GM15510 (cell line): ENCODE data around the gene OR51B2.

Source experiments
- POLR2A ChIP-seq: IDR thresholded peaks from 3 replicates; pipeline ENCODE4 v1.6.1; 2011; ENCODE audit warnings: borderline replicate concordance; ENCODE audit not compliant: insufficient read length; ENCODE audit errors: extremely low read depth

Gene OR51B2

GRCh38 chr11:5317292-5317691 is 6.8 kb downstream of the OR51B2 start:
- no peak for TF ChIP-seq POLR2A

GRCh38 chr11:5310423-5310822 is 13.7 kb downstream of the OR51B2 start:
- TF ChIP-seq POLR2A, result no peak

GRCh38 chr11:5307256-5308019 is 16.7 kb downstream of the OR51B2 start:
- TF ChIP-seq POLR2A, result no peak

GRCh38 chr11:5304046-5304445 is 20.1 kb downstream of the OR51B2 start:
- TF ChIP-seq POLR2A, result no peak

GRCh38 chr11:5303626-5304025 is 20.5 kb downstream of the OR51B2 start:
- no peak for TF ChIP-seq POLR2A

- TF ChIP-seq POLR2A, result no peak
Measured at GRCh38 chr11:5301846-5302245, 22.3 kb downstream of the OR51B2 start, which contains the start of gene OR51B4. Gene OR51B4 (minus strand): TSS chr11:5301946. CDS start chr11:5301946, 0 bp downstream.

GRCh38 chr11:5300251-5300650 is 23.8 kb downstream of the OR51B2 start:
- no peak for TF ChIP-seq POLR2A

GRCh38 chr11:5298451-5298850 is 25.6 kb downstream of the OR51B2 start:
- no peak for TF ChIP-seq POLR2A

- TF ChIP-seq POLR2A, result no peak
Measured at GRCh38 chr11:5297721-5298323, 26.3 kb downstream of the OR51B2 start.

GRCh38 chr11:5293028-5293427 is 31.1 kb downstream of the OR51B2 start:
- no peak for TF ChIP-seq POLR2A

GRCh38 chr11:5291207-5291838 is 32.8 kb downstream of the OR51B2 start:
- no peak for TF ChIP-seq POLR2A

- no peak for TF ChIP-seq POLR2A
Measured at GRCh38 chr11:5290106-5290505, 34.0 kb downstream of the OR51B2 start.

GRCh38 chr11:5289696-5290095 is 34.4 kb downstream of the OR51B2 start:
- TF ChIP-seq POLR2A, result no peak

- TF ChIP-seq POLR2A, result no peak
Measured at GRCh38 chr11:5288906-5289550, 35.1 kb downstream of the OR51B2 start.
